K562 (cell line): Measurements from ENCODE around the gene EEF1A2. TPM values are rescaled to one million over a fixed set of nuclear protein-coding genes. Genes with fewer than 3 reads are reported as not detected.

Experiments used
- HDGF ChIP-seq: fragments of 450-650 bp; IDR thresholded peaks from 2 replicates; pipeline ENCODE4 v1.6.1; 2016
- WHSC1 ChIP-seq: IDR thresholded peaks from one replicate; pipeline ENCODE4 v1.6.1; 2012; ENCODE audit warnings: low read length, control low read depth, inconsistent platforms
- polyA plus RNA-seq, 8 experiments: library from polyadenylated mRNA; depleted of rRNA in 4 of 8; stranded (reverse) in 5 of 8; unstranded in 3 of 8; fragments of >200 nt; fragmentation: Nextera tagmentation in 2 of 8; fragmentation: Illumina TruSeq in 1 of 8; extraction: Ambion mirVana in 2 of 8; extraction: Trizol in 1 of 8; gene quantifications; 2 replicates each; pipeline versions ENCODE4 v1.2.1 to v1.2.3, GENCODE V29; 2011 to 2014; ENCODE audit warnings: inconsistent platforms in 1 of 8, missing spikeins in 1 of 8
- total RNA-seq, 7 experiments: library from RNA; depleted of rRNA in 6 of 7; stranded (reverse); fragments of >200 nt in 6 of 7; fragmentation: Illumina TruSeq in 2 of 7; extraction: Trizol in 2 of 7; gene quantifications; 2 replicates each; pipeline versions ENCODE4 v1.2.1 to v1.2.3, GENCODE V29; 2011 to 2021; ENCODE audit warnings: low replicate concordance in 1 of 7
- TF ChIP-seq, protein P1 (sequence below), 2 experiments: fragments of 450-650 bp; formaldehyde crosslinking in 1 of 2; IDR thresholded peaks; 2 replicates each; pipeline versions ENCODE4 v1.4.0 to v1.6.1; 2014 to 2020; ENCODE audit warnings: mild to moderate bottlenecking in 2 of 2, borderline replicate concordance in 1 of 2, low read depth in 1 of 2

Gene EEF1A2
- total and polyA plus RNA-seq, 9 of the 15 experiments (the other 6 are each of a cell fraction or from before 2014, with no cell fraction given): 0.04 to 29.6 (median 11.5) TPM

DNA sequence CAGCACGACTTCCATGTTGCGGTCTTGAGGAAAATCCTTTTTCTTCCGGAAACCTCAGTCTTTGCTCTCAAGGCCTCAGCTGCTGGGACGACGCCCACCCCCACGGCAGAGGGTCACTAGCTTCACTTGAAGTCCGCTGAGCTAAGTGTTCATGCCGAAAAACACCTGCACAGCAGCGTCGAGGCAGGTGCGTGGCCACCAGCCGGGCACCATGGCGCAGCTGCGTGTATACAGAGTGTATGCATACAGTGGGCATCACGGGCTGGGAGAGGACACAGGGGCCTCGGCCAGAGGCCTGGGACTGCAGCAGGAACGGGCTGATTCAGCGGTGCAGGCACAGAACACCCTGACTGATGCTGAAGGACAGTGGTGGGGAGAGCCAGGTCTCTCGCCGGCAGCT, 46.5 kb downstream of the EEF1A2 start (continued):
- no peak for TF ChIP-seq HDGF
- TF ChIP-seq WHSC1: no peak
- TF ChIP-seq, protein P1, sequence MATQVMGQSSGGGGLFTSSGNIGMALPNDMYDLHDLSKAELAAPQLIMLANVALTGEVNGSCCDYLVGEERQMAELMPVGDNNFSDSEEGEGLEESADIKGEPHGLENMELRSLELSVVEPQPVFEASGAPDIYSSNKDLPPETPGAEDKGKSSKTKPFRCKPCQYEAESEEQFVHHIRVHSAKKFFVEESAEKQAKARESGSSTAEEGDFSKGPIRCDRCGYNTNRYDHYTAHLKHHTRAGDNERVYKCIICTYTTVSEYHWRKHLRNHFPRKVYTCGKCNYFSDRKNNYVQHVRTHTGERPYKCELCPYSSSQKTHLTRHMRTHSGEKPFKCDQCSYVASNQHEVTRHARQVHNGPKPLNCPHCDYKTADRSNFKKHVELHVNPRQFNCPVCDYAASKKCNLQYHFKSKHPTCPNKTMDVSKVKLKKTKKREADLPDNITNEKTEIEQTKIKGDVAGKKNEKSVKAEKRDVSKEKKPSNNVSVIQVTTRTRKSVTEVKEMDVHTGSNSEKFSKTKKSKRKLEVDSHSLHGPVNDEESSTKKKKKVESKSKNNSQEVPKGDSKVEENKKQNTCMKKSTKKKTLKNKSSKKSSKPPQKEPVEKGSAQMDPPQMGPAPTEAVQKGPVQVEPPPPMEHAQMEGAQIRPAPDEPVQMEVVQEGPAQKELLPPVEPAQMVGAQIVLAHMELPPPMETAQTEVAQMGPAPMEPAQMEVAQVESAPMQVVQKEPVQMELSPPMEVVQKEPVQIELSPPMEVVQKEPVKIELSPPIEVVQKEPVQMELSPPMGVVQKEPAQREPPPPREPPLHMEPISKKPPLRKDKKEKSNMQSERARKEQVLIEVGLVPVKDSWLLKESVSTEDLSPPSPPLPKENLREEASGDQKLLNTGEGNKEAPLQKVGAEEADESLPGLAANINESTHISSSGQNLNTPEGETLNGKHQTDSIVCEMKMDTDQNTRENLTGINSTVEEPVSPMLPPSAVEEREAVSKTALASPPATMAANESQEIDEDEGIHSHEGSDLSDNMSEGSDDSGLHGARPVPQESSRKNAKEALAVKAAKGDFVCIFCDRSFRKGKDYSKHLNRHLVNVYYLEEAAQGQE (IDR thresholded peaks at IDR 0.05; ENCODE audit: borderline replicate concordance): no peak
- TF ChIP-seq, protein P1 (CRISPR knock-in tag; IDR thresholded peaks at IDR 0.05; ENCODE audit: low read depth): no peak
